Measurements from ENCODE around the gene MAST1.
"Not testable (repeated sequence)": the region's sequence is repeated elsewhere in the genome, so short reads cannot be mapped to it uniquely, and the experiment has no call there.

The MAST1 gene

DNA sequence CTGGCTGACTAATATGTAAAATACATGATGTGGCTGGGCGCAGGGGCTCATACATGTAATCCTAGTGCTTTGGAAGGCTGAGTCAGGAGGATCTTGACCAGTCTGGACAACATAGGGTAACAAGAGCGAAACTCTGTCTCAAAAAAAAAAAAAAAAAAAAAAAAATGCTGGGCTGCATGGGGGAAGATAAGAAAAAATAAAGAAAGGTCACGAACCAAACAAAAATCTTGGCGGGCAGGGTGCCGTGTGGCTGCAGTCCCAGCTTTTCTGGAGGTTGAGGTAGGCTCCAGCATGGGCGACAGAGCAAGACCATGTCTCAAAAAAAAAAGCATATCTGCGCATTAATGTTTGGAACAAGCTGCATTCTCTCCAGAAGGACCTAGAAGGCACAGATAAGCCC, 23.2 kb upstream of the MAST1 start:
- H3K27ac ChIP-seq, result no peak overlapping the region
- H4K20me1 ChIP-seq (ENCODE audit: insufficient read depth), result no peaks in the 10 kb centered on the region
- no peaks in the 10 kb centered on the region for H3K36me3 ChIP-seq (ENCODE audit: insufficient read depth)

DNA sequence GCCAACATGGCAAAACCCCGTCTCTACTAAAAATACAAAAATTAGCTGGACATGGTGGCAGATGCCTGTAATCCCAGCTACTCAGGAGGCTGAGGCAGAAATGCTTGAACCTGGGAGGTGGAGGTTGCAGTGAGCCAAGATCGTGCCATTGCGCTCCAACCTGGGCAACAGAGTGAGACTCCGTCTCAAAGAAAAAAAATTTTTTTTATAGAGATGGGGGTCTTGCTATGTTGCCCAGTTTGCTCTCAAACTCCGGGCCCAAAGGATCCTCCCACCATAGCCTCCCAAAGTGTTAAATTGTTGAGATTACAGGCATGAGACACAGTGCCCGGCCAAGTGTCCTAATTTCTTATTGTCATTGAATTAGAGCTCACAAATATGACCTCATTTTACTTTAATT, 21.1 kb upstream of the MAST1 start:
- H3K36me3 ChIP-seq (ENCODE audit: insufficient read depth); H3K4me2 ChIP-seq; H3K4me3 ChIP-seq (IDR thresholded peaks at IDR 0.05; ENCODE audit: insufficient read depth, low read depth, low read length); H3K27ac ChIP-seq; H2AFZ ChIP-seq (ENCODE audit: low read depth); H3K27me3 ChIP-seq (ENCODE audit: insufficient read depth, low read depth); H3K9ac ChIP-seq; H3K4me1 ChIP-seq (ENCODE audit: low read depth, poor library complexity, severe bottlenecking); H3K79me2 ChIP-seq (ENCODE audit: insufficient read depth, low read depth); H4K20me1 ChIP-seq (ENCODE audit: insufficient read depth): not testable (repeated sequence)

More for the DNA sequence above, 23.2 kb upstream of the MAST1 start:
- no peak overlapping the region for H3K9ac ChIP-seq
- no peak overlapping the region for H3K4me3 ChIP-seq (IDR thresholded peaks at IDR 0.05; ENCODE audit: insufficient read depth, low read depth, low read length)
- TF ChIP-seq, protein P1, sequence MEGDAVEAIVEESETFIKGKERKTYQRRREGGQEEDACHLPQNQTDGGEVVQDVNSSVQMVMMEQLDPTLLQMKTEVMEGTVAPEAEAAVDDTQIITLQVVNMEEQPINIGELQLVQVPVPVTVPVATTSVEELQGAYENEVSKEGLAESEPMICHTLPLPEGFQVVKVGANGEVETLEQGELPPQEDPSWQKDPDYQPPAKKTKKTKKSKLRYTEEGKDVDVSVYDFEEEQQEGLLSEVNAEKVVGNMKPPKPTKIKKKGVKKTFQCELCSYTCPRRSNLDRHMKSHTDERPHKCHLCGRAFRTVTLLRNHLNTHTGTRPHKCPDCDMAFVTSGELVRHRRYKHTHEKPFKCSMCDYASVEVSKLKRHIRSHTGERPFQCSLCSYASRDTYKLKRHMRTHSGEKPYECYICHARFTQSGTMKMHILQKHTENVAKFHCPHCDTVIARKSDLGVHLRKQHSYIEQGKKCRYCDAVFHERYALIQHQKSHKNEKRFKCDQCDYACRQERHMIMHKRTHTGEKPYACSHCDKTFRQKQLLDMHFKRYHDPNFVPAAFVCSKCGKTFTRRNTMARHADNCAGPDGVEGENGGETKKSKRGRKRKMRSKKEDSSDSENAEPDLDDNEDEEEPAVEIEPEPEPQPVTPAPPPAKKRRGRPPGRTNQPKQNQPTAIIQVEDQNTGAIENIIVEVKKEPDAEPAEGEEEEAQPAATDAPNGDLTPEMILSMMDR (conservative IDR thresholded peaks at IDR 0.05; ENCODE audit: low read depth, low read length), result no peak
- no peaks in the 10 kb centered on the region for H3K79me2 ChIP-seq (ENCODE audit: insufficient read depth, low read depth)
- H2AFZ ChIP-seq (ENCODE audit: low read depth), result no peak overlapping the region
- no peaks in the 10 kb centered on the region for H3K27me3 ChIP-seq (ENCODE audit: insufficient read depth, low read depth)
- H3K4me1 ChIP-seq (ENCODE audit: low read depth, poor library complexity, severe bottlenecking), result no peaks in the 10 kb centered on the region
- no peak overlapping the region for H3K4me2 ChIP-seq

DNA sequence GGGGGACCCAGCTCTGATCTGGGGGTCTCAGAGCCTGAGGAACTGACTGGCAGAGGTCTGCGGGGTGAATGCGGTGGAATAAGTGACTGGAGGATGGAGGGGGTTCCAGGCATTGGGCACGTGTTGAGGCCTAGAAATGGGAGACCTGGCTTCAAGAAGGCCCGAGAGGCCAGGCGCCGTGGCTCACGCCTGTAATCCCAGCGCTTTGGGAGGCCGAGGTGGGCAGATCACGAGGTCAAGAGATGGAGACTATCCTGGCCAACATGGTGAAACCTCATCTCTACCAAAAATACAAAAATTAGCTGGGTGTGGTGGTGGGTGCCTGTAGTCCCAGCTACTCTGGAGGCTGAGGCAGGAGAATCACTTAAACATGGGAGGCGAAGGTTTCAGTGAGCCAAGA, 20.5 kb upstream of the MAST1 start:
- not testable (repeated sequence) for H2AFZ ChIP-seq (ENCODE audit: low read depth); H3K4me1 ChIP-seq (ENCODE audit: low read depth, poor library complexity, severe bottlenecking); H3K27ac ChIP-seq; H3K4me2 ChIP-seq; H3K36me3 ChIP-seq (ENCODE audit: insufficient read depth); H4K20me1 ChIP-seq (ENCODE audit: insufficient read depth); H3K79me2 ChIP-seq (ENCODE audit: insufficient read depth, low read depth); H3K9ac ChIP-seq; H3K27me3 ChIP-seq (ENCODE audit: insufficient read depth, low read depth); H3K4me3 ChIP-seq (IDR thresholded peaks at IDR 0.05; ENCODE audit: insufficient read depth, low read depth, low read length)

DNA sequence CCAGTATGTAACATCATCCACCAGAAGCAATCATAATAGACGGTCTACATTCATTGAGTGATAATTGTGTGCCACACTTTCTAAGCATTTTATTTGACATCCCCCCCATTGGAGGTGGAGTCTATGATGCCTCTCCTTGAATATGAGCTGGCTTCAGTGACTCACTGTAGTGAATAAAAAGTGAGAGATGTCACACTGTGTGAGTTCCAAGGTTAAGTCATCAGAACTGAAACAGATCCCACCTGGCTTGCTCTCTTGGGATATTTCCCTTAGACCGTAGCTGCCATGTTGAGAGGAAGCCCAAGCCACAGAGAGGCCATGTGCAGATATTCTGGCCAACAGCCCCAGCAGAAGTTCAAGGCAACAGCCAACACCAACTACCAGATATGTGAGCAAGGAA, 16.6 kb upstream of the MAST1 start:
- Histone ChIP-seq H3K9ac (no peak overlapping the region), H3K36me3 (ENCODE audit: insufficient read depth) (no peaks in the 10 kb centered on the region), H4K20me1 (ENCODE audit: insufficient read depth) (no peaks in the 10 kb centered on the region), H3K4me1 (ENCODE audit: low read depth, poor library complexity, severe bottlenecking) (no peaks in the 10 kb centered on the region), H3K4me3 (IDR thresholded peaks at IDR 0.05; ENCODE audit: insufficient read depth, low read depth, low read length) (no peak overlapping the region), H3K27me3 (ENCODE audit: insufficient read depth, low read depth) (peaks cover 2% of the 10 kb centered on the region; the same call in 1 of the 2 replicates), H2AFZ (ENCODE audit: low read depth) (no peak overlapping the region), H3K27ac (no peak overlapping the region), H3K79me2 (ENCODE audit: insufficient read depth, low read depth) (no peaks in the 10 kb centered on the region), H3K4me2 (no peak overlapping the region)
- TF ChIP-seq, protein P1 (conservative IDR thresholded peaks at IDR 0.05; ENCODE audit: low read depth, low read length), result no peak

DNA sequence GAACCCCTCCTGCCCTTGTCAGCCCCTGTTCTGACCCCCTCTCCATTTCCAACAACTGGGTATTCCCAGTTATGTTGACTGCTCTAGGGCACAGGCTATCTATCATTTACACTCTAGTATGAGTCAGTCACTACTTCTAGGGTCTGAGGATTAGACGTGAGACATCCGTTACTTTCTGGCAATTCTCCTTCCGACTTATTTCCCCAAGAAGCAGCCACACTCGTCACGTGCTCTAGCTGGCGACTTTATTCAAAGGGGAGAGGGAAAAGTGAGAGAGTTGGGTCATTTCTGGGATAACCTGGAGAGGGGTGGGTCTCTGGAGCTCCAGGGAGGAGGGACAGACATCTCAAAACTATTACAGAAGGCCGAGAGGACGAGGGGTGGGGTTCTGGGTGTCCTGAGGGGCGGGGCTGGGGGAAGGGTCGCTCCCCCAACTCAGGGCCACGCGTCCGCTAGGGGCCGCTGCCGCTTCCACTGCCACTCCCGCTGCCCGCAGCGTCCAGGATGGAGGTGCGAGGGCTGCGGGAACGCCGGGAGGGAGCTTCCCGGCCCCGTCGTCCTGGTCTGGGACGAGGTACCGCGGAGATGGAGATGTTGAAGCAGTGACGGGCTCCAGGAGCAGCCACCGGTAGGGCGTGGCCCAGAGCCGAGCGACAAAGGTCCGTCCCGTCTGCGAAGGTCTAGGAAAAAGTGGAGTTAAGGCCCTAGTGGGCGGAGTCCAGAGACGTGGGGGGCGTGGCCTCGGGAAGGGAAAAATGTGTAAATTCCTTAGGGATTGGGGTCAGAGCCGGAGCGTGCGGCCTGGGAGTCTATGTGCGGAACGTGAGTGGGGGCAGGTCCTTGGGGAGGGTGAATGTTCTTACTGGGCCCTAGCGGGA, 12.8 kb upstream of the MAST1 start:
- H3K4me3 ChIP-seq (IDR thresholded peaks at IDR 0.05; ENCODE audit: insufficient read depth, low read depth, low read length), result no peak overlapping the region
- TF ChIP-seq, protein P1 (conservative IDR thresholded peaks at IDR 0.05; ENCODE audit: low read depth, low read length), result peak; percentile 42
- no peaks in the 10 kb centered on the region for H3K79me2 ChIP-seq (ENCODE audit: insufficient read depth, low read depth)
- H4K20me1 ChIP-seq (ENCODE audit: insufficient read depth), result no peaks in the 10 kb centered on the region
- no peak overlapping the region for H3K9ac ChIP-seq
- H3K4me1 ChIP-seq (ENCODE audit: low read depth, poor library complexity, severe bottlenecking), result no peaks in the 10 kb centered on the region
- no peak overlapping the region for H3K4me2 ChIP-seq
- H3K27me3 ChIP-seq (ENCODE audit: insufficient read depth, low read depth), result peaks cover 26% of the 10 kb centered on the region
- H2AFZ ChIP-seq (ENCODE audit: low read depth), result no peak overlapping the region
- no peaks in the 10 kb centered on the region for H3K36me3 ChIP-seq (ENCODE audit: insufficient read depth)
- no peak overlapping the region for H3K27ac ChIP-seq
